CD14-positive monocyte (primary cell): Measurements from ENCODE around the gene PHLPP1. TPM values are rescaled to one million over a fixed set of nuclear protein-coding genes. Genes with fewer than 3 reads are reported as not detected.
A peak's percentile ranks its signal among the peaks of the same experiment; 100 is the strongest.

Source experiments
- DNase-seq, 3 donors: peaks; one replicate each; pipeline ENCODE4 v3.0.0-alpha.2; 2011 to 2022
- H2AFZ ChIP-seq: 2 replicates; pipeline ENCODE4 v1.6.0; 2012; ENCODE audit warnings: mild to moderate bottlenecking, low read depth, low read length, inconsistent platforms; ENCODE audit not compliant: insufficient read depth, poor library complexity, severe bottlenecking
- H3K27ac ChIP-seq, 2 donors: 1 replicate in 1 of 2; 2 replicates in 1 of 2; pipeline ENCODE4 v1.5.1; 2012 to 2013; ENCODE audit warnings: low read length in 2 of 2, control low read depth in 1 of 2, inconsistent platforms in 1 of 2, low read depth in 1 of 2, mild to moderate bottlenecking in 1 of 2
- H3K27me3 ChIP-seq, 2 donors: one replicate each; pipeline versions ENCODE4 v1.6.0 to v1.6.1; 2011 to 2013; ENCODE audit warnings: low read length in 2 of 2; ENCODE audit not compliant: control insufficient read depth in 2 of 2, insufficient read depth in 2 of 2
- H3K36me3 ChIP-seq, 2 donors: replicated peaks in 1 of 2; 1 replicate in 1 of 2; 2 replicates in 1 of 2; pipeline versions ENCODE4 v1.5.1 to v1.6.1; 2012 to 2013; ENCODE audit warnings: low read length in 2 of 2, control low read depth in 1 of 2, inconsistent platforms in 1 of 2, mild to moderate bottlenecking in 1 of 2; ENCODE audit not compliant: insufficient read depth in 2 of 2, control insufficient read depth in 1 of 2
- H3K4me1 ChIP-seq, 2 donors: 1 replicate in 1 of 2; 2 replicates in 1 of 2; pipeline versions ENCODE4 v1.5.1 to v1.6.1; 2012 to 2013; ENCODE audit warnings: low read length in 2 of 2, control low read depth in 1 of 2, inconsistent platforms in 1 of 2, mild to moderate bottlenecking in 1 of 2, moderate library complexity in 1 of 2; ENCODE audit not compliant: insufficient read depth in 2 of 2, control insufficient read depth in 1 of 2
- H3K4me2 ChIP-seq: replicated peaks from 2 replicates; pipeline ENCODE3; 2012; ENCODE audit warnings: low read length, moderate library complexity, mild to moderate bottlenecking; ENCODE audit not compliant: poor library complexity, severe bottlenecking; ENCODE audit errors: extremely low read depth
- H3K4me3 ChIP-seq, 3 experiments: fragments of 200-600 bp in 1 of 3; sonication (generic) in 1 of 3; replicated peaks in 1 of 3; 1 replicate in 2 of 3; 2 replicates in 1 of 3; pipeline ENCODE4 v1.5.1; 2011 to 2013; ENCODE audit warnings: low read length in 3 of 3, mild to moderate bottlenecking in 3 of 3, control low read depth in 2 of 3, low read depth in 2 of 3, inconsistent platforms in 1 of 3, moderate library complexity in 1 of 3
- H3K79me2 ChIP-seq: 2 replicates; pipeline ENCODE4 v1.6.0; 2012; ENCODE audit warnings: mild to moderate bottlenecking, control low read depth, inconsistent platforms, low read length, moderate library complexity; ENCODE audit not compliant: insufficient read depth
- H3K9ac ChIP-seq: 2 replicates; pipeline ENCODE4 v1.6.0; 2017; ENCODE audit warnings: low read length, mild to moderate bottlenecking; ENCODE audit not compliant: insufficient read depth, poor library complexity, severe bottlenecking
- H3K9me3 ChIP-seq, 2 donors: replicated peaks in 1 of 2; 1 replicate in 1 of 2; 2 replicates in 1 of 2; pipeline versions ENCODE4 v1.5.1 to v1.6.1; 2012 to 2013; ENCODE audit warnings: low read length in 2 of 2, control low read depth in 1 of 2; ENCODE audit not compliant: control insufficient read depth in 1 of 2, insufficient read depth in 1 of 2
- H4K20me1 ChIP-seq: 2 replicates; pipeline ENCODE4 v1.6.0; 2012; ENCODE audit warnings: mild to moderate bottlenecking, low read length, control low read depth, moderate library complexity; ENCODE audit not compliant: insufficient read depth
- H3K27ac Mint-ChIP-seq, 7 donors: one replicate each; pipeline ENCODE4 v1.8.0; 2020; ENCODE audit warnings: mild to moderate bottlenecking in 7 of 7, mixed read lengths in 7 of 7, moderate library complexity in 6 of 7, inconsistent platforms in 2 of 7
- H3K27me3 Mint-ChIP-seq, 3 donors: one replicate each; pipeline ENCODE4 v1.8.0; 2021 to 2022; ENCODE audit warnings: low read depth in 3 of 3, mild to moderate bottlenecking in 3 of 3, mixed read lengths in 3 of 3, moderate library complexity in 3 of 3, inconsistent platforms in 1 of 3
- H3K36me3 Mint-ChIP-seq, 2 donors: one replicate each; pipeline ENCODE4 v1.8.0; 2020; ENCODE audit warnings: mixed read lengths in 2 of 2, inconsistent platforms in 1 of 2, mild to moderate bottlenecking in 1 of 2
- H3K4me1 Mint-ChIP-seq: one replicate; pipeline ENCODE4 v1.8.0; 2020; ENCODE audit warnings: mild to moderate bottlenecking, mixed read lengths
- H3K4me3 Mint-ChIP-seq, 2 donors: one replicate each; pipeline ENCODE4 v1.8.0; 2020; ENCODE audit warnings: mild to moderate bottlenecking in 2 of 2, mixed read lengths in 2 of 2, moderate library complexity in 1 of 2
- H3K9me3 Mint-ChIP-seq, 7 donors: one replicate each; pipeline ENCODE4 v1.8.0; 2020 to 2022; ENCODE audit warnings: mixed read lengths in 7 of 7, mild to moderate bottlenecking in 6 of 7, moderate library complexity in 6 of 7, inconsistent platforms in 2 of 7
- WGBS: methylation state at CpG from one replicate; pipeline ENCODE4 v1.1.5; 2013; ENCODE audit warnings: missing lambda C conversion rate; ENCODE audit not compliant: insufficient coverage; 5-methylcytosine and 5-hydroxymethylcytosine counted together
- intact Hi-C, 2 donors: fragments of 100-400 bp; cut with micrococcal nuclease; formaldehyde crosslinking; loops; one replicate each; pipeline versions ENCODE4 v1.15.0 to v1.15.1; 2023
- polyA plus RNA-seq, 3 donors: library from polyadenylated mRNA; depleted of rRNA in 1 of 3; unstranded in 2 of 3; stranded (reverse) in 1 of 3; fragments of 300-500 nt in 2 of 3; fragments of >200 nt in 1 of 3; fragmentation: Illumina TruSeq in 2 of 3; gene quantifications; 1 replicate in 2 of 3; 2 replicates in 1 of 3; pipeline ENCODE4 v1.2.3, GENCODE V29; 2012 to 2021
- TF ChIP-seq, protein P1 (sequence below): fragments of 200-600 bp; IDR thresholded peaks from one replicate; pipeline ENCODE4 v1.8.0; 2022; ENCODE audit warnings: antibody characterized with exemption, mild to moderate bottlenecking

PHLPP1 gene
- polyA plus RNA-seq, 3 donors, result 0.04 to 2.0 (median 0.55) TPM

DNA sequence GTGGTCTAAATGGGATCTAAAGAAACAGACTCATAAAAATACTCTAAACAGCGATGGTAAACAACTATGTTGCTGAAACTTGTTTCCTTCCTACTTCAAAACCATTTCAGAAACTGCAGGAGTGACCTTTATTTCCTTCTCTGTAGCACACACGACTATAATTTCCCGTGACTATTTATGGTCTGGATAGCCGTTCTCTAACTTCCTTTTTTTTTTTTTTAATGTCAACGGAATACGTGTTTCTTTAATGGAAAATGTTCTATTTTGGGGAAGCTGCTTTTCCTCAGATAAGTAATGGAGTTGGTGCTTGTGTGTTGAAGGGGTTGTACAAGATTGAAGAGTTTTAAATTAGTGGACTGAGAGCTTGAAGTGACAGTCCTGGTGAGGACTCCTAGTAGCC, 224.1 kb downstream of the PHLPP1 start:
- H3K79me2 ChIP-seq, result no peaks in the 10 kb centered on the region
- intact Hi-C loops, result no loop called here
- Mint-ChIP-seq H3K27me3 (peaks cover 0 to 2% (median 0%) of the 10 kb centered on the region in 3 donors), H3K4me1 (peaks cover 47% of the 10 kb centered on the region), H3K4me3 (peak overlapping the region in 1 of 2 donors; percentile 68), H3K36me3 (peaks cover 3 to 5% of the 10 kb centered on the region in 2 donors), H3K9me3 (no peaks in the 10 kb centered on the region), H3K27ac (peak overlapping the region; percentile 39 to 81 (median 78))
- H3K4me2 ChIP-seq, result peak overlapping the region; percentile 39
- TF ChIP-seq, protein P1, sequence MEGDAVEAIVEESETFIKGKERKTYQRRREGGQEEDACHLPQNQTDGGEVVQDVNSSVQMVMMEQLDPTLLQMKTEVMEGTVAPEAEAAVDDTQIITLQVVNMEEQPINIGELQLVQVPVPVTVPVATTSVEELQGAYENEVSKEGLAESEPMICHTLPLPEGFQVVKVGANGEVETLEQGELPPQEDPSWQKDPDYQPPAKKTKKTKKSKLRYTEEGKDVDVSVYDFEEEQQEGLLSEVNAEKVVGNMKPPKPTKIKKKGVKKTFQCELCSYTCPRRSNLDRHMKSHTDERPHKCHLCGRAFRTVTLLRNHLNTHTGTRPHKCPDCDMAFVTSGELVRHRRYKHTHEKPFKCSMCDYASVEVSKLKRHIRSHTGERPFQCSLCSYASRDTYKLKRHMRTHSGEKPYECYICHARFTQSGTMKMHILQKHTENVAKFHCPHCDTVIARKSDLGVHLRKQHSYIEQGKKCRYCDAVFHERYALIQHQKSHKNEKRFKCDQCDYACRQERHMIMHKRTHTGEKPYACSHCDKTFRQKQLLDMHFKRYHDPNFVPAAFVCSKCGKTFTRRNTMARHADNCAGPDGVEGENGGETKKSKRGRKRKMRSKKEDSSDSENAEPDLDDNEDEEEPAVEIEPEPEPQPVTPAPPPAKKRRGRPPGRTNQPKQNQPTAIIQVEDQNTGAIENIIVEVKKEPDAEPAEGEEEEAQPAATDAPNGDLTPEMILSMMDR, result no peak
- peak overlapping the region in 1 of 3 experiments; percentile 27 for H3K4me3 ChIP-seq
- H3K4me1 ChIP-seq, result peaks cover 42% of the 10 kb centered on the region in 2 donors
- peak overlapping the region; percentile 52 to 57 for H3K27ac ChIP-seq
- no peaks in the 10 kb centered on the region for H4K20me1 ChIP-seq
- no peak overlapping the region for H3K9ac ChIP-seq
- no peaks in the 10 kb centered on the region for H3K27me3 ChIP-seq
- WGBS, result no CpG with 5 or more reads among the region's 6 CpGs
- no peak overlapping the region for H2AFZ ChIP-seq
- H3K9me3 ChIP-seq, result no peaks in the 10 kb centered on the region
- peaks cover 0 to 7% of the 10 kb centered on the region in 2 donors for H3K36me3 ChIP-seq
- peak; percentile 41 to 73 (median 72) for DNase-seq

DNA sequence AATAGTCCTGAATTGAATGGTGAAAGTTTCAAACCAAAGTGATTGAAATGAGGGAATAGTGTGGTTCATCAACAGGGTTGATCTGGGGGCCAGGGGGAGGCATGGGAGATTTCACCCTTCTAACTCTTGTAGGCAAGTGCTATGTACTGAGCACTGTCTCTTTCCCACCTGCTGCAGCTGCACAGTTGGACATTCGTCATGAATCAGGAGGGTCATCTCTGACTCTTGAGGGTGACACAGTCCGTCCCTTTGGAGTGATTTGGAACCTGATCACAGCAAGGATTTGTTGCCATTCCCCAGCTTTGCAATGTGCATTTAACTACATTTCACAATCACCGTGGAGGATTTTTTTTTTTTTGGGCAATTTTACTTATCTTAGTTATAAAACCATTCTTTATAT, 224.6 kb downstream of the PHLPP1 start:
- no peaks in the 10 kb centered on the region for H3K9me3 ChIP-seq
- Mint-ChIP-seq H3K27me3 (peaks cover 0 to 2% (median 0%) of the 10 kb centered on the region in 3 donors), H3K9me3 (no peaks in the 10 kb centered on the region), H3K4me1 (peaks cover 47% of the 10 kb centered on the region), H3K36me3 (peaks cover 3 to 7% of the 10 kb centered on the region in 2 donors), H3K4me3 (peak overlapping the region in 1 of 2 donors; percentile 68), H3K27ac (peak overlapping the region in 6 of 7 donors; percentile 31 to 81 (median 78))
- H4K20me1 ChIP-seq, result no peaks in the 10 kb centered on the region
- H3K27me3 ChIP-seq, result no peaks in the 10 kb centered on the region
- peak overlapping the region in 1 of 3 experiments; percentile 27 for H3K4me3 ChIP-seq
- no peak overlapping the region for H2AFZ ChIP-seq
- TF ChIP-seq, protein P1, result no peak
- intact Hi-C loops, result loop anchor here in 1 of 2 donors (10.0 kb wide), 1 partner anchor 55 kb away; no protein-coding TSS in a partner anchor
- H3K4me2 ChIP-seq, result peak overlapping the region; percentile 39
- H3K27ac ChIP-seq, result peak overlapping the region in 1 of 2 donors; percentile 52
- peaks cover 0 to 7% of the 10 kb centered on the region in 2 donors for H3K36me3 ChIP-seq
- H3K4me1 ChIP-seq, result peaks cover 42% of the 10 kb centered on the region in 2 donors
- H3K79me2 ChIP-seq, result no peaks in the 10 kb centered on the region
- H3K9ac ChIP-seq, result no peak overlapping the region
- DNase-seq, result peak in 1 of 3 donors; percentile 33
- 25% methylated on average over 1 of the region's 3 CpGs for WGBS
